BJ (cell line): ENCODE results near the gene ARPP21. TPM values are rescaled to one million over a fixed set of nuclear protein-coding genes. Genes with fewer than 3 reads are reported as not detected.

Source experiments
- CTCF ChIA-PET: fragments of 350-600 bp; formaldehyde crosslinking; extraction: SDS; loops from one replicate; lab custom pipeline; 2021; ENCODE audit warnings: antibody characterized with exemption, inconsistent platforms; lab: Yijun Ruan, JAX
- POLR2A ChIA-PET: fragments of 300-600 bp; sonication (Branson Sonifier 250); formaldehyde crosslinking; extraction: SDS; loops from one replicate; lab custom pipeline; 2021; ENCODE audit warnings: antibody characterized with exemption; lab: Charles Lee
- DNase-seq: peaks from one replicate; pipeline ENCODE4 v3.0.0-alpha.2; 2011; ENCODE audit warnings: low read depth
- H3K27me3 ChIP-seq: 2 replicates; pipeline ENCODE4 v1.6.0; 2011; ENCODE audit warnings: low read length; ENCODE audit not compliant: control insufficient read depth, insufficient read depth
- H3K36me3 ChIP-seq: 2 replicates; pipeline ENCODE4 v1.5.1; 2011; ENCODE audit warnings: low read length; ENCODE audit not compliant: control insufficient read depth, insufficient read depth
- H3K4me3 ChIP-seq: 2 replicates; pipeline ENCODE4 v1.5.1; 2011; ENCODE audit warnings: low read depth, mild to moderate bottlenecking, control low read depth, low read length
- CTCF ChIP-seq: IDR thresholded peaks from 2 replicates; pipeline ENCODE4 v1.5.1; 2011; ENCODE audit warnings: low read depth, mild to moderate bottlenecking, control low read depth, inconsistent platforms, low read length, moderate library complexity; ENCODE audit not compliant: insufficient read depth
- polyA plus RNA-seq: library from polyadenylated mRNA; depleted of rRNA; stranded (reverse); fragments of >200 nt; gene quantifications from 2 replicates; pipeline ENCODE4 v1.2.3, GENCODE V29; 2011

The ARPP21 gene
- polyA plus RNA-seq, 1 experiment = not detected

DNA sequence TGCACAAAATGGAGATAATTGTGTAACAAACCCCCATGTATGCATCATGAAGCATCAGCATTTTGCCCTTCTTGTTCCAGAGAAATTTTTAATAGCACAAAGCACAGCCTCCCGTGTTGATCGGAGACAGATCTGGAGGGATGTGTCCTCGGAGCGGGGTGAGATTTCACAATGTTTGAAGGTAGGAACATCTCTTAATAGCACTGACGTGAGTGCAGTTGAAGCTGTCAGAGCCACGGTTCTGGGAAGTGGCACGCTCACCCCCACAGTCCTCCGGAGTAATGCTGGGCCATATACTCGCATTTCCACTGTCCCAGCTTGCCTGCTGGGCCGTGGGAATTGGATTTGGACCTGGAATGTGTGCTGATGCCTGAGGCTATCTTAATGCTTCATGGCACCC is 24.1 kb downstream of the ARPP21 start:
- DNase-seq = no peak
- no peak overlapping the region for H3K4me3 ChIP-seq
- POLR2A ChIA-PET = no interaction called here
- H3K27me3 ChIP-seq = no peaks in the 10 kb centered on the region
- CTCF ChIA-PET = no interaction called here
- TF ChIP-seq CTCF = no peak
- H3K36me3 ChIP-seq = no peaks in the 10 kb centered on the region

- POLR2A ChIA-PET = no interaction called here
- TF ChIP-seq CTCF = no peak
- Histone ChIP-seq H3K27me3 (no peaks in the 10 kb centered on the region), H3K36me3 (no peaks in the 10 kb centered on the region), H3K4me3 (no peak overlapping the region)
- CTCF ChIA-PET = interaction anchor here (1.1 kb wide), 1 partner anchor 12 kb away, joined by 3 read pairs; no protein-coding TSS in a partner anchor
- no peak for DNase-seq
Measured at GRCh38 chr3:35664460-35664919, 25.2 kb downstream of the ARPP21 start.

- CTCF ChIA-PET = interaction anchor here (1.0 to 1.1 kb wide), 2 partner anchors 13 to 76 kb away, joined by 3 read pairs; no protein-coding TSS in a partner anchor
Measured at GRCh38 chr3:35665390-35666055, 26.2 kb downstream of the ARPP21 start.

GRCh38 chr3:35666888-35667287 is 27.6 kb downstream of the ARPP21 start:
- ChIA-PET CTCF (no interaction called here), POLR2A (no interaction called here)
- Histone ChIP-seq H3K36me3 (no peaks in the 10 kb centered on the region), H3K4me3 (no peak overlapping the region), H3K27me3 (no peaks in the 10 kb centered on the region)
- no peak for DNase-seq
- TF ChIP-seq CTCF = no peak

More at GRCh38 chr3:35665390-35666055, 26.2 kb downstream of the ARPP21 start:
- H3K4me3 ChIP-seq = no peak overlapping the region
- POLR2A ChIA-PET = no interaction called here
- no peak for TF ChIP-seq CTCF
- H3K36me3 ChIP-seq = no peaks in the 10 kb centered on the region
- H3K27me3 ChIP-seq = no peaks in the 10 kb centered on the region
- no peak for DNase-seq

GRCh38 chr3:35670408-35670965 is 31.2 kb downstream of the ARPP21 start:
- ChIA-PET POLR2A (no interaction called here), CTCF (no interaction called here)
- DNase-seq = no peak
- no peaks in the 10 kb centered on the region for H3K27me3 ChIP-seq
- no peaks in the 10 kb centered on the region for H3K36me3 ChIP-seq
- no peak overlapping the region for H3K4me3 ChIP-seq
- no peak for TF ChIP-seq CTCF
